ENCODE measurements around the gene RBKS. TPM values are rescaled to one million over a fixed set of nuclear protein-coding genes. Genes with fewer than 3 reads are reported as not detected.

RBKS gene
- total and polyA plus RNA-seq, 2 of the 8 experiments (the other 6 are each of a cell fraction or from before 2014, with no cell fraction given) = 1.1 to 1.5 TPM

DNA sequence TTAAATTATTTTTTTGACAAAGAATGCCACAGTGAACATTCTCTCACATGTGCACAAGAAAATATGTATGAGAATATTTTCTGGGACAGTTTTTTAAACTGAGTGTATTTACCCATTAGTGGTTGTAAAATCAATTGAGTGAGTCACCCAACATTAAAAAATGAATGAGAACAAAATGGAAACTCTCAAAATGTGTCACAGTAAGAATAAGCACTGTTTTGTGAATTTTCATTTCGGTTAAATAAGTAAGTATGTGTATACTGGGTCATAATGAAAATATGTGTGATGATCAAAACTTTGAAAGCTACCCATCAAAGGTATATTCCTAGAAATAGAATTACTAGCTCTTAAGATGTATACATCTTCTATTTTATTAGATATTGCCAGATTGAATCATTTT, 11.9 kb upstream of the RBKS start:
- Histone ChIP-seq H2AK5ac (ENCODE audit: low read depth, low read length) (no peak overlapping the region), H3K14ac (ENCODE audit: insufficient read length) (no peak overlapping the region), H3K18ac (ENCODE audit: extremely low read depth, low read length) (no peak overlapping the region), H3K79me1 (ENCODE audit: low read depth, low read length) (no peaks in the 10 kb centered on the region), H3K23ac (ENCODE audit: insufficient read length) (no peak overlapping the region), H4K91ac (replicated peaks; ENCODE audit: insufficient read length, low read length) (no peak overlapping the region), H4K5ac (ENCODE audit: insufficient read length, low read depth, low read length) (no peak overlapping the region), H2BK15ac (ENCODE audit: low read length) (no peak overlapping the region), H2BK120ac (replicated peaks; ENCODE audit: low read depth, low read length) (no peak overlapping the region), H3K27me3 (replicated peaks in 1 of 4; ENCODE audit: control insufficient read depth in 3 of 4, extremely low read depth in 1 of 4, insufficient read depth in 3 of 4, low read length in 3 of 4) (no peaks in the 10 kb centered on the region), H2BK12ac (ENCODE audit: low read depth, low read length) (no peak overlapping the region), H3K9ac (replicated peaks in 1 of 4; ENCODE audit: extremely low read depth in 1 of 4, low read depth in 3 of 4, low read length in 3 of 4) (no peak overlapping the region), H2BK20ac (ENCODE audit: low read length) (no peak overlapping the region), H4K8ac (ENCODE audit: extremely low read depth, insufficient read depth, low read length) (no peak overlapping the region), H3K4me3 (ENCODE audit: extremely low read depth in 1 of 4, insufficient read depth in 2 of 4, low read depth in 3 of 4, low read length in 4 of 4) (no peak overlapping the region), H3K27ac (ENCODE audit: low read depth, low read length) (no peak overlapping the region), H3K9me3 (ENCODE audit: insufficient read depth in 2 of 2, low read depth in 1 of 2, low read length in 1 of 2) (no peaks in the 10 kb centered on the region), H3K79me2 (ENCODE audit: control insufficient read depth in 1 of 2, insufficient read depth in 2 of 2, low read length in 2 of 2) (no peaks in the 10 kb centered on the region), H3K4me1 (replicated peaks in 1 of 4; ENCODE audit: control insufficient read depth in 3 of 4, insufficient read depth in 4 of 4, low read length in 3 of 4) (no peaks in the 10 kb centered on the region), H3K4me2 (ENCODE audit: insufficient read depth in 1 of 2, low read depth in 2 of 2, low read length in 2 of 2) (no peak overlapping the region), H3K23me2 (ENCODE audit: low read depth, low read length) (no peaks in the 10 kb centered on the region), H3K4ac (replicated peaks; ENCODE audit: insufficient read length, low read depth, low read length) (no peak overlapping the region), H4K20me1 (replicated peaks in 1 of 2; ENCODE audit: control insufficient read depth in 1 of 2, insufficient read depth in 2 of 2, low read length in 2 of 2) (no peaks in the 10 kb centered on the region), H3K36me3 (ENCODE audit: control insufficient read depth in 2 of 4, insufficient read depth in 4 of 4, low read length in 3 of 4) (0 out of 8 replicates have a peak, but pooled peaks cover 0 to 2% (median 0%) of the 10 kb centered on the region in 4 experiments), H3K56ac (replicated peaks; ENCODE audit: insufficient read length, low read depth, low read length) (no peak overlapping the region), H2AFZ (ENCODE audit: low read length) (no peak overlapping the region), H2BK5ac (ENCODE audit: low read depth, low read length) (no peak overlapping the region)
- CTCF ChIA-PET (ENCODE audit: partially characterized antibody) = no interaction called here
- TF ChIP-seq HDAC2 (IDR thresholded peaks at IDR 0.05; ENCODE audit: borderline replicate concordance in 1 of 2, low read depth in 2 of 2, low read length in 2 of 2) (no peak), HDAC6 (IDR thresholded peaks at IDR 0.05; ENCODE audit: low read depth, low read length) (no peak), ASH2L (IDR thresholded peaks at IDR 0.05; ENCODE audit: low read length) (no peak)
- WGBS, 2 experiments (ENCODE audit: extremely low coverage in 1 of 2, insufficient coverage in 1 of 2, insufficient read length in 1 of 2, insufficient replicate concordance in 2 of 2, low coverage in 1 of 2, low lambda C conversion rate in 2 of 2, missing lambda C conversion rate in 1 of 2) = 84% methylated on average over 1 of the region's 1 CpG; no CpG with 5 or more reads in 1 of the 2 experiments
- FAIRE-seq = no peak
- no peak for DNase-seq (ENCODE audit: low read depth in 1 of 2, low spot score in 2 of 2)
- POLR2A ChIA-PET (ENCODE audit: partially characterized antibody) = interaction anchor here (1.9 kb wide), 1 partner anchor 12 kb away, joined by 4 read pairs; the partner anchor contains the start of genes BABAM2 and RBKS

Data from H1 (cell line).